PC-3 (cell line): ENCODE measurements around the gene EPS8L2. TPM values are rescaled to one million over a fixed set of nuclear protein-coding genes. Genes with fewer than 3 reads are reported as not detected.
A peak's percentile ranks its signal among the peaks of the same experiment; 100 is the strongest.

ENCODE experiments used
- ATAC-seq: fragments of 200-7000 bp; cut with Tn5 transposase; 2 replicates; pipeline ENCODE4 v1.9.1; 2020; ENCODE audit warnings: mild to moderate bottlenecking, moderate library complexity
- BruUV-seq: library from RNA; stranded (reverse); fragments of 400-500 nt; replicated peaks from 2 replicates; lab custom pipeline; 2021; lab: Mats Ljungman, UMichigan
- CTCF ChIA-PET: fragments of 300-600 bp; sonication (Branson Sonifier 250); formaldehyde crosslinking; loops from one replicate; lab custom pipeline; 2022; ENCODE audit warnings: antibody characterized with exemption; lab: Charles Lee
- POLR2A ChIA-PET: fragments of 300-600 bp; sonication (Branson Sonifier 250); formaldehyde crosslinking; loops from one replicate; lab custom pipeline; 2022; ENCODE audit warnings: antibody characterized with exemption; ENCODE audit not compliant: unreplicated experiment; lab: Charles Lee
- DNase-seq: peaks from one replicate; pipeline ENCODE4 v3.0.0-alpha.2; 2015
- H2AFZ ChIP-seq: fragments of 300-600 bp; sonication (generic); 2 replicates; pipeline ENCODE4 v1.6.0; 2016; ENCODE audit warnings: antibody characterized with exemption, low read length
- H3F3A ChIP-seq: fragments of 300-600 bp; sonication (generic); one replicate; pipeline ENCODE4 v1.6.0; 2017; ENCODE audit warnings: antibody characterized with exemption, low read length, control low read depth, mild to moderate bottlenecking; ENCODE audit not compliant: unreplicated experiment
- H3K27ac ChIP-seq: fragments of 300-600 bp; sonication (generic); 2 replicates; pipeline ENCODE4 v1.5.1; 2016; ENCODE audit warnings: mild to moderate bottlenecking, low read length
- H3K27me3 ChIP-seq: fragments of 300-600 bp; sonication (generic); 2 replicates; pipeline ENCODE4 v1.6.1; 2016; ENCODE audit warnings: low read length, mixed read lengths
- H3K36me3 ChIP-seq: fragments of 300-600 bp; sonication (generic); 2 replicates; pipeline ENCODE4 v1.6.1; 2016; ENCODE audit warnings: low read depth, mixed run types, low read length, mixed read lengths
- H3K4me1 ChIP-seq: fragments of 300-600 bp; sonication (generic); 2 replicates; pipeline ENCODE4 v1.5.1; 2016; ENCODE audit warnings: low read length; ENCODE audit not compliant: insufficient read depth
- H3K4me2 ChIP-seq: fragments of 300-600 bp; sonication (generic); 2 replicates; pipeline ENCODE4 v1.6.0; 2016; ENCODE audit warnings: low read length
- H3K4me3 ChIP-seq: fragments of 300-600 bp; sonication (generic); 2 replicates; pipeline ENCODE4 v1.5.1; 2016; ENCODE audit warnings: mild to moderate bottlenecking, low read length, mixed read lengths
- H3K79me2 ChIP-seq: fragments of 300-600 bp; sonication (generic); 2 replicates; pipeline ENCODE4 v1.6.1; 2017; ENCODE audit warnings: low read length, mixed read lengths
- H3K9ac ChIP-seq: fragments of 300-600 bp; sonication (generic); 2 replicates; pipeline ENCODE4 v1.6.0; 2016; ENCODE audit warnings: mild to moderate bottlenecking, low read length
- H3K9me2 ChIP-seq: fragments of 300-600 bp; sonication (generic); replicated peaks from 2 replicates; pipeline ENCODE4 v1.6.1; 2016; ENCODE audit warnings: mixed run types, low read length, mixed read lengths
- H3K9me3 ChIP-seq: fragments of 300-600 bp; sonication (generic); 2 replicates; pipeline ENCODE4 v1.6.1; 2016; ENCODE audit warnings: low read length, mixed read lengths
- H4K20me1 ChIP-seq: fragments of 300-600 bp; sonication (generic); 2 replicates; pipeline ENCODE4 v1.6.1; 2016; ENCODE audit warnings: low read length, mixed read lengths
- CTCF ChIP-seq: fragments of 300-600 bp; sonication (generic); conservative IDR thresholded peaks from 2 replicates; pipeline ENCODE4 v1.5.1; 2017; ENCODE audit warnings: antibody characterized with exemption, low read depth, mild to moderate bottlenecking, low read length
- EZH2 ChIP-seq: fragments of 300-600 bp; sonication (generic); IDR thresholded peaks from one replicate; pipeline ENCODE4 v1.6.1; 2017; ENCODE audit warnings: antibody characterized with exemption, mild to moderate bottlenecking, low read length; ENCODE audit not compliant: unreplicated experiment
- EZH2phosphoT487 ChIP-seq: fragments of 300-600 bp; sonication (generic); IDR thresholded peaks from 2 replicates; pipeline ENCODE4 v1.6.1; 2018; ENCODE audit warnings: mild to moderate bottlenecking, antibody characterized with exemption, low read length, borderline replicate concordance
- intact Hi-C: fragments of 100-400 bp; cut with micrococcal nuclease; formaldehyde crosslinking; loops from 2 replicates; pipeline ENCODE4 v1.9.0; 2023
- total RNA-seq: library from RNA; depleted of rRNA; stranded (reverse); fragments of >200 nt; gene quantifications from 2 replicates; pipeline ENCODE4 v1.2.3, GENCODE V29; 2014

The EPS8L2 gene
- total RNA-seq, 1 experiment from 2014 or later = 127 TPM

- Histone ChIP-seq H3F3A (peaks cover 9% of the 10 kb centered on the region), H3K9ac (peak overlapping the region; percentile 59), H3K79me2 (no peaks in the 10 kb centered on the region), H3K9me3 (no peaks in the 10 kb centered on the region), H2AFZ (peak overlapping the region; percentile 31; the same call in 1 of the 2 replicates), H3K27me3 (no peaks in the 10 kb centered on the region), H3K36me3 (peaks cover 39% of the 10 kb centered on the region), H3K4me2 (peak overlapping the region; percentile 43), H3K27ac (peak overlapping the region; percentile 91), H3K4me1 (peaks cover 14% of the 10 kb centered on the region), H3K9me2 (no peaks in the 10 kb centered on the region), H4K20me1 (no peaks in the 10 kb centered on the region), H3K4me3 (no peak overlapping the region)
- POLR2A ChIA-PET = interaction anchor here (0.6 to 1.0 kb wide), 4 partner anchors 15 to 68 kb away, joined by 3 to 4 read pairs (median 4); partner anchors contain the start of genes DEAF1 and TMEM80
- intact Hi-C loops = loop anchor here (2.0 kb wide), 1 partner anchor 14 kb away; no protein-coding TSS in a partner anchor
- no TSS peak for BruUV-seq
- no peak for TF ChIP-seq CTCF
- no peak for TF ChIP-seq EZH2phosphoT487
- TF ChIP-seq EZH2 = no peak
- ATAC-seq (peak; percentile 19), DNase-seq (peak; percentile 59)
- CTCF ChIA-PET = no interaction called here
These were observed 57.0 kb downstream of the EPS8L2 start for GRCh38 chr11:763073-763463.

- peak overlapping the region; percentile 19; the same call in 1 of the 2 replicates for H3K27ac ChIP-seq
- no peaks in the 10 kb centered on the region for H3K27me3 ChIP-seq
- H4K20me1 ChIP-seq = no peaks in the 10 kb centered on the region
- intact Hi-C loops = loop anchor here (2.0 kb wide), 1 partner anchor 15 kb away; no protein-coding TSS in a partner anchor
- DNase-seq (no peak), ATAC-seq (no peak)
- H3K9me2 ChIP-seq = no peaks in the 10 kb centered on the region
- no peak overlapping the region for H2AFZ ChIP-seq
- ChIA-PET POLR2A (interaction anchor here (0.5 to 1.0 kb wide), 6 partner anchors 14 to 68 kb away, joined by 3 to 6 read pairs (median 4); partner anchors contain the start of genes DEAF1 and TMEM80), CTCF (no interaction called here)
- TSS peak; percentile 26 for BruUV-seq
- no peak overlapping the region for H3K9ac ChIP-seq
- TF ChIP-seq CTCF (no peak), EZH2phosphoT487 (no peak), EZH2 (no peak)
- no peak overlapping the region for H3K4me3 ChIP-seq
- peaks cover 14% of the 10 kb centered on the region for H3K4me1 ChIP-seq
- peaks cover 39% of the 10 kb centered on the region for H3K36me3 ChIP-seq
- H3K79me2 ChIP-seq = no peaks in the 10 kb centered on the region
- peaks cover 9% of the 10 kb centered on the region for H3F3A ChIP-seq
- H3K9me3 ChIP-seq = no peaks in the 10 kb centered on the region
- no peak overlapping the region for H3K4me2 ChIP-seq
These were observed 57.7 kb downstream of the EPS8L2 start for GRCh38 chr11:763549-764321.
